Cardiac fibroblast (primary cell): Measurements from ENCODE around the gene KCNH8.

ENCODE experiments used
- DNase-seq, 2 donors: peaks; one replicate each; pipeline versions ENCODE4 v3.0.0 to v3.0.0-alpha.2; 2010; ENCODE audit warnings: low read depth in 2 of 2
- H3K4me3 ChIP-seq, 2 donors: replicated peaks in 1 of 2; 1 replicate in 1 of 2; 2 replicates in 1 of 2; pipeline ENCODE4 v1.5.1; 2011; ENCODE audit warnings: low read depth in 2 of 2, low read length in 2 of 2, mild to moderate bottlenecking in 2 of 2, moderate library complexity in 1 of 2
- TF ChIP-seq, protein P1 (sequence below): IDR thresholded peaks from one replicate; pipeline ENCODE4 v1.5.1; 2011; ENCODE audit warnings: low read depth, mild to moderate bottlenecking, low read length, inconsistent platforms

Gene KCNH8

DNA sequence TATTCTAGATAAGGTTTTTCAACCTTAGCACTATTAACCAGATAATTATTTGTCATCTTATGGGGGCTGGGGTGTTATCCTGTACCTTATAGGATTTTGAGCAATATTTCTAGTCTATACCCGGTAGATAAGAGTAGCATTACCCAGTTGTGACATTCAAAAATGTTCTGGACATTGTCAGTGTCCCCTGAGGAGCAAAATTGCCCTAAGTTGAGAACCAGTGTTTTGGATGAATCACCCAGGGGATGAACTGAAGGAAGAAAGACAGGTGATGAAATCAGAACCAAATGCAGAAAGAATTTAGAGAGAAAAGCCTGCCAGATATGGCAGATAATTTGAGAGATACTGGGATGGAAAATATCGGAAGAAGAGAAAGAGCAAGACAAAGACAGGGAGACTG, 58.2 kb downstream of the KCNH8 start:
- no peak overlapping the region for H3K4me3 ChIP-seq
- no peak for DNase-seq
- TF ChIP-seq, protein P1, sequence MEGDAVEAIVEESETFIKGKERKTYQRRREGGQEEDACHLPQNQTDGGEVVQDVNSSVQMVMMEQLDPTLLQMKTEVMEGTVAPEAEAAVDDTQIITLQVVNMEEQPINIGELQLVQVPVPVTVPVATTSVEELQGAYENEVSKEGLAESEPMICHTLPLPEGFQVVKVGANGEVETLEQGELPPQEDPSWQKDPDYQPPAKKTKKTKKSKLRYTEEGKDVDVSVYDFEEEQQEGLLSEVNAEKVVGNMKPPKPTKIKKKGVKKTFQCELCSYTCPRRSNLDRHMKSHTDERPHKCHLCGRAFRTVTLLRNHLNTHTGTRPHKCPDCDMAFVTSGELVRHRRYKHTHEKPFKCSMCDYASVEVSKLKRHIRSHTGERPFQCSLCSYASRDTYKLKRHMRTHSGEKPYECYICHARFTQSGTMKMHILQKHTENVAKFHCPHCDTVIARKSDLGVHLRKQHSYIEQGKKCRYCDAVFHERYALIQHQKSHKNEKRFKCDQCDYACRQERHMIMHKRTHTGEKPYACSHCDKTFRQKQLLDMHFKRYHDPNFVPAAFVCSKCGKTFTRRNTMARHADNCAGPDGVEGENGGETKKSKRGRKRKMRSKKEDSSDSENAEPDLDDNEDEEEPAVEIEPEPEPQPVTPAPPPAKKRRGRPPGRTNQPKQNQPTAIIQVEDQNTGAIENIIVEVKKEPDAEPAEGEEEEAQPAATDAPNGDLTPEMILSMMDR: no peak

DNA sequence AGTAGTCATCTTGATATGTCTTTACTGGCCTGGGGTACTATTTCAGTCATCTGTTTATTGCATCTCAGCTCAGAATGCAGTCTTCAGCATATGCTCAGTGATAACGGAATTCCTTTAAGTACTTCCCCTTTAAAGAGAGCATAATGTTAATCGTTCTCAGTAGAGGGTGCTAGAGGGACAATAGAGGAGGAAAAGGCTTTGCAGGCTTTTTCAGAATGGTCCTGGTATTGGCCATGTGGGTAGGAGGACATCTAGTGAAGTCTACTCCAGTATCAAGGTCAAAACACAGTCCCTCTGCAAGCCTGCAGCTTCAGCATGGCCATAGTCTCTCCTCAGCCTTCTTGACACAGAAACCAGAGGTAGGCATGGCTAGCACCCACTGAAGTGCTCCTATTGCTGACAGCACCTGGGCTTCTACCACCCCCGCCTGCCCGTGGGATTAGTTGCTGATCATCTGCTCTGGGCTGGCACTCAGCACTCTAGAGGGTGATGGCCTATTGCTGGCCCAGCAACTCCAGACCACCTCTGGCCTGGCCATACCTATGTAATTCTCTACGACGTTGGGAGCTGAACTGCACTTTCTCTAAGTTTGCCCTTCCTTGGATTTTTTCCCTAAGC, 65.4 kb downstream of the KCNH8 start:
- no peak for DNase-seq
- TF ChIP-seq, protein P1: no peak
- no peak overlapping the region for H3K4me3 ChIP-seq

DNA sequence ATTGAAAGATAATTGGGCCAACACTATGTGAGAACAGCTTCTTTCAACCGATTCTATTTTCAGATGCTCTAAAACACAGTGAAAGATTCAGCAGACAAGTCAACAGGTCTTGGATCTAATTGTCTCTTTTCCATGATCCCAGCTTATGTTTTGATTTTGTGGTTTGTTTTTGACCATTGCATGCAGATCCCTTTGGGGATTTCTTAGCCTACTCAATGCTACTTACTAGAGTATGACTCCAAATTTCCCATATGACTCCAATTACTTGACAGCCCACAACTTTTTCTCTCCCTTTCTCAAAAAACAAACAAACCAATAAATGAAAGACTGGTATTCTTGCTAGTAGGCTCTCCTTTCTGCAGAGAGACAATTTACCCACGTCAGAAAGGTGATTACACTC, 67.1 kb downstream of the KCNH8 start:
- TF ChIP-seq, protein P1: no peak

DNA sequence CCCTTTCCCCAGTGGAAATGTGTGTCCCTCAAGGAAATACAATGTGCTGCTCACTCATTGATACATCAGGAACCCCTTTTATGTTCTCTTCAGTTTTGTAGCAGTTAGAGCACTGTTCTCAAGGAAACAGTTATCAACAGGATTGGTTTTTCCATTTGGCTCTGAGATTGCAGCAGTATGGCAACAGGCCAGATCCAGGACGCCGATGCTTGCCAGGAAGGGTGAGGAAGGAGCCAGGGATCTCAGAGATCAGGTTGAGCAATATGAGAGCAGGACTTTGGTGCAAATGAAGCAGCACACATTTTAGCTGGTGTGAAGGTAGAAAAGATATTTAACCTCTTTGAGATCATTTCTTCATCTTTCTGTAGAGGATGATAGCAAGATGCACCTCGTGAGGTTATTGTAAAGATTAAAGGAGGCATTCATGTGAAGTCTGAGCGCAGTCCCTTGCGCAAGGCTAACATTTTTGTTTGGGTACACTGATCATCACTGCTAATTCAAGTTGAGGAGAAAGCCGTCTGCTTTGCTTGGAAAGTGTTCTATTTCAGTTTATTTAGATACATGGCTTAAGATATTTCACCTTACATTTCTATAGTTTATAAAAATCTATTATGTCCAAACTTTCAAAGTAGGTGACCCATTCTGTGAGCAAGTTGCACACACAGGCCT, 68.5 kb downstream of the KCNH8 start:
- H3K4me3 ChIP-seq: no peak overlapping the region
- TF ChIP-seq, protein P1: no peak
- DNase-seq: peak in 1 of 2 donors; percentile 1

More for the DNA sequence above, 67.1 kb downstream of the KCNH8 start:
- DNase-seq: no peak
- no peak overlapping the region for H3K4me3 ChIP-seq

DNA sequence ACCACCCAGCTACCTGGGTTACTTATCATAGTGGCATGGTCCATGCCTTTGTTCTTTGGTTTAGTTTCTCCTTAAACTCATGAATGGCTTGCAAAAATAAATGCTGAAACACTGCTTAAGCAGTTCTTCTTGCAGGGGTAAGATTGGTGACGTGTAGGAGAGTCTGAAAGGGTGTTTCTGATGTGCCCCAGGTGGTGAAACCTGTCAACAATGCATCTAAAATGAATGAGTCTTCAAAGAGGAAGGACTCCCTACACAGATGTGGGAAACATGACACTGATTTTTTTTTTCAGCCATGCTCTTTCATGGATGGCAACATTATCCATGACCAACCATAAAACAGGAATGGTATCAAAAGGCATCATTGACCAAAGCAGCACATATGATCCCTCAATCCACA, 72.0 kb downstream of the KCNH8 start:
- DNase-seq: no peak
- TF ChIP-seq, protein P1: no peak
- no peak overlapping the region for H3K4me3 ChIP-seq

DNA sequence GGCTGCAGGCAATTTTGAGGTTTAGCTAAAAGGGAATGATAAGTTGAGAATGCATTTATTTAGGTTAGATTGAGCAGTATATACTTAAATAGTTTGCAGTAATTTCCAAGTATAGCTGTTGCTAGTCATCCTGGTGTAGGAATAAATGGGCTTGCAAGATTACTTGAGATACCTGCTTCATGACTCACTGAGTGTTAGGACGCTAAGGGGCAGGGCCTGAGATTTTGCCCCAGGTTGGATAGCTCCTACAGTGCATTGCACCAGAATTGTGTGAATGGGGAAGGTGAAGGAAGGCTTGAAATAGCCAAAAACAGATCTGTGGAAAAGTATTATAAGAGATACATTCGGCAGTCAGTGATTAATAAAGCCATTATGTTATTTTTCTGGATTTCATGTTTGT, 72.8 kb downstream of the KCNH8 start:
- TF ChIP-seq, protein P1: no peak
- no peak overlapping the region for H3K4me3 ChIP-seq
- no peak for DNase-seq
